ENCODE data around the gene ASZ1.
A peak's percentile ranks its signal among the peaks of the same experiment; 100 is the strongest.

Gene ASZ1

DNA sequence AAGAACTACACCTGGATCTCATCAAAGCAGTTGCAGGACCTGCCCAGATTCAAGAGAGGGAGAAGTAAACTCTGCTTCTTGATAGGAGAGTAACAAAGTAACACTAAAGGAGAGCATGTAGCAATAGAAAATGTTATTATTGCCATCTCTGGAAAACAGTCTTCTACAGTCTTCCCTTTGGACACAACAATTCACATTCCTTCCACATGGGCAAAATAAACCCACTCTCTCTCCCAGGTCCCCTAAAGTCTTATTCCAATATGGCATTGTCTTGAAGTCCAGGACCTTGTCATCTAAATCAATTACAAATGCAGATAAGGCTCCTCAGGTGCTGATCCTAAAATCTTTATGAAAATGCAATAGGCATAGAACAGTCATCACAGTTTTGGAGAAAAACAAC, 94.1 kb downstream of the ASZ1 start:
- DNase-seq: no peak

GRCh38 chr7:117332031-117332430, 95.3 kb downstream of the ASZ1 start:
- no peak for DNase-seq

DNA sequence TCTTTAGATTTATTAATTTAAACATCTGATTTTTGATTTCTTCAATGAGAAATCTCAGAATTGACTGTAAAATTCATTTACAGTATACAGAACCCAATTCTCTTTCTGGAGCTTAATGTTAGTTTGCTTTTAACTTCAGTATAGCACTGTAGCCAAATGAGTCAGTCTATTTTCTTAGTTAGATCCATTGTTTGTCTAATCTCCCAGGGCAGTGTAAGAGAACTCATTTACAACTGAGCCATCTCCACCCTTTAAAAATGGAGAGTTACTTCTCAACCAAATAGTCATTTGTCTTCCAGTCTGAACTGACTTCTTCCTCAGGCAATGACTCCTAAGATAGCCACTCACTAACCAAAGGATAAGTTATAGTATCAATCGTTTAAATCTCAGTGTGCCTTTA, 101.5 kb downstream of the ASZ1 start:
- DNase-seq: peak; percentile 72

GRCh38 chr7:117324960-117325359, 102.3 kb downstream of the ASZ1 start:
- DNase-seq: no peak

- peak; percentile 65 for DNase-seq
Measured at GRCh38 chr7:117323851-117324711, 103.2 kb downstream of the ASZ1 start.

DNA sequence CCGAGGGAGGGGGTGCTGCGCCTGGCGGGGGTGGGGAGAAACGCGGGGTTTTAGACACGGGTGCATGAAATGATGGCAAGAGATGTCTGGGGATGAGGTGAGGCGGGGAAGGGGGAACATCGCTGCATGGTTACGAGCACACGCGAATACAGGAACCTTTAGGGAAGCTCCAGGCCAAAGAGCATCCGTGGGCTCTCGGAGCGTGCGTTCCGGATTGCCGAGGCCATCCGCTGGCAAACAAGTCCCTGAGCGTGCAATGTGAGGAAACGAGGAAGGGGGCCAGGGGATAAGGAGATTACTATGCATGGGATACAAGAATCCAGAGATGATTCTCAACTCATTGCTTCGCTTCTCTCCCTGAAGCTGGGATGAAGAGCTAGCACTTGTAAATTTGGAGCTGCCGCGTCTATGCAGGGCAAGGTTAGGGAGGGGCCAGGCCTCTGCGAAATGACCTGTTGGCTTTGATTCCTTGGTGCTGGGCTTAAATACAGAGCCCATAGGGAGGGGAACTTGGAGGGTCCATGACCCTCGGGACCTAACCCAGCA, 103.9 kb downstream of the ASZ1 start:
- no peak for DNase-seq

GRCh38 chr7:117322741-117323304, 104.5 kb downstream of the ASZ1 start, which contains the start of gene WNT2:
TSS of gene WNT2 (minus strand) at chr7:117323058. CDS start at chr7:117322989, 69 bp downstream.
- no peak for DNase-seq

DNA sequence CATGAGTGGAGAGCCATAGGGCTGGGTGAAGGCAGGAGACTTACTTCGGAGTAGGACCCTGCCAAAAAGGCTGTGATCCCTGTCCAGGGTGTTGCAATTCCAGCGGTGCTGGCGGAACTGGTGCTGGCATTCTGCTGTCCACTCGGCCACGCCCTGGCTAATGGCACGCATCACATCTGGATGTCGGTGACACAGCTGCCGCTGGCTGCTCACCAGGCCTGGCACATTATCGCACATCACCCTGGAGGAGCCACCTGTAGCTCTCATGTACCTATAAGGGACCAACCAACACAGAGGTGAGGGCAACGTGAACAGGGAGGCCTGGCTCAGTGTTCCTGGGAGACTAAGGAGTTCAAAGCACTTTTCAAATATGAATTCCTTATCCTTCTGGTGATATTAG, 106.8 kb downstream of the ASZ1 start:
- DNase-seq: no peak

- no peak for DNase-seq
Measured at GRCh38 chr7:117319181-117319580, 108.1 kb downstream of the ASZ1 start.

- no peak for DNase-seq
Measured at GRCh38 chr7:117313582-117313981, 113.7 kb downstream of the ASZ1 start.

Measured in kidney glomerular epithelial cell (primary cell).